Measurements from ENCODE around the gene ZFYVE16. TPM values are rescaled to one million over a fixed set of nuclear protein-coding genes. Genes with fewer than 3 reads are reported as not detected.

Gene ZFYVE16
- polyA plus RNA-seq, 1 donor from 2014 or later, result 75.8 TPM

DNA sequence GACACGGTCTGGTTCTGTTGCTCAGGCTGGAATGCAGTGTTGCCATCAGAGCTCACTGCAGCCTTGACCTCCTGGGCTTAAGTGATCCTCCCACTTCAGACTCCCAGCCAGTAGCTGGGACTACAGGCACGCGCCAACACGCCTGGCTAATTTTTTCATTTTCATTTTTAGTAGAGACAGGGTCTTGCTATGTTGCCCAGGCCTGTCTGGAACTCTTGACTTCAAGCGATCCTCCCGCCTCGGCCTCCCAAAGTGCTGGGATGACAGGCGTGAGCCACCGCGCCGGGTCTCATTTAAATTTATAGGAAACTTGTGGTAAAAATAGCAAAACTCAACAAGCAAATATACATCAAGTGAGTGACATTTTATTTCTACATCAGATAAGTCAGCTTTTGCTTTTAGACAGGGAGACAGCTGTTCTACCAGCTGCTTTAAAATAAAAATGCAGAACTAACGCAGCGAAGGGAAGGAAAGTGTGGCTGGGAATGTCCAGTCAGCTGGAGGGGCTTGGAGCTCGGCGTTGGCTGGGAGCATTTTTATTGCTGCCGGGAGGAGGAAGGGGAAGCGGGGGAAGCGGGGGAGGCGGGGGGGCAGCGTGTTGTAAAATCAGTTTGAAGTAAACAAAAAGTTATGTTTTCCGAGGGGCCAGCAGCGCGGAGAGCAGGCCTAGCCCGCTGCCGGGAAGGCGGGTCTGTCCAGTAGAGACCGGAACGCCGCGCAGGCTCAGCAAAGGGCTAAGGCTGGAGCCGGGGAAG is 707 bp upstream of the ZFYVE16 start:
- no peaks in the 10 kb centered on the region for H3F3A ChIP-seq (ENCODE audit: insufficient read depth, low read length, poor library complexity, severe bottlenecking)
- no peak for TF ChIP-seq TAF1 (IDR thresholded peaks at IDR 0.05; ENCODE audit: low read depth)
- TF ChIP-seq, protein P1, sequence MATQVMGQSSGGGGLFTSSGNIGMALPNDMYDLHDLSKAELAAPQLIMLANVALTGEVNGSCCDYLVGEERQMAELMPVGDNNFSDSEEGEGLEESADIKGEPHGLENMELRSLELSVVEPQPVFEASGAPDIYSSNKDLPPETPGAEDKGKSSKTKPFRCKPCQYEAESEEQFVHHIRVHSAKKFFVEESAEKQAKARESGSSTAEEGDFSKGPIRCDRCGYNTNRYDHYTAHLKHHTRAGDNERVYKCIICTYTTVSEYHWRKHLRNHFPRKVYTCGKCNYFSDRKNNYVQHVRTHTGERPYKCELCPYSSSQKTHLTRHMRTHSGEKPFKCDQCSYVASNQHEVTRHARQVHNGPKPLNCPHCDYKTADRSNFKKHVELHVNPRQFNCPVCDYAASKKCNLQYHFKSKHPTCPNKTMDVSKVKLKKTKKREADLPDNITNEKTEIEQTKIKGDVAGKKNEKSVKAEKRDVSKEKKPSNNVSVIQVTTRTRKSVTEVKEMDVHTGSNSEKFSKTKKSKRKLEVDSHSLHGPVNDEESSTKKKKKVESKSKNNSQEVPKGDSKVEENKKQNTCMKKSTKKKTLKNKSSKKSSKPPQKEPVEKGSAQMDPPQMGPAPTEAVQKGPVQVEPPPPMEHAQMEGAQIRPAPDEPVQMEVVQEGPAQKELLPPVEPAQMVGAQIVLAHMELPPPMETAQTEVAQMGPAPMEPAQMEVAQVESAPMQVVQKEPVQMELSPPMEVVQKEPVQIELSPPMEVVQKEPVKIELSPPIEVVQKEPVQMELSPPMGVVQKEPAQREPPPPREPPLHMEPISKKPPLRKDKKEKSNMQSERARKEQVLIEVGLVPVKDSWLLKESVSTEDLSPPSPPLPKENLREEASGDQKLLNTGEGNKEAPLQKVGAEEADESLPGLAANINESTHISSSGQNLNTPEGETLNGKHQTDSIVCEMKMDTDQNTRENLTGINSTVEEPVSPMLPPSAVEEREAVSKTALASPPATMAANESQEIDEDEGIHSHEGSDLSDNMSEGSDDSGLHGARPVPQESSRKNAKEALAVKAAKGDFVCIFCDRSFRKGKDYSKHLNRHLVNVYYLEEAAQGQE (IDR thresholded peaks at IDR 0.05; ENCODE audit: borderline replicate concordance), result no peak
- TF ChIP-seq POLR2AphosphoS5 (IDR thresholded peaks at IDR 0.05), result no peak
- TF ChIP-seq EZH2 (IDR thresholded peaks at IDR 0.05; ENCODE audit: borderline replicate concordance, insufficient read depth, low read length, poor library complexity, severe bottlenecking), result no peak
- TF ChIP-seq MXI1 (conservative IDR thresholded peaks at IDR 0.05; ENCODE audit: poor library complexity, severe bottlenecking), result no peak
- TF ChIP-seq, protein P2, sequence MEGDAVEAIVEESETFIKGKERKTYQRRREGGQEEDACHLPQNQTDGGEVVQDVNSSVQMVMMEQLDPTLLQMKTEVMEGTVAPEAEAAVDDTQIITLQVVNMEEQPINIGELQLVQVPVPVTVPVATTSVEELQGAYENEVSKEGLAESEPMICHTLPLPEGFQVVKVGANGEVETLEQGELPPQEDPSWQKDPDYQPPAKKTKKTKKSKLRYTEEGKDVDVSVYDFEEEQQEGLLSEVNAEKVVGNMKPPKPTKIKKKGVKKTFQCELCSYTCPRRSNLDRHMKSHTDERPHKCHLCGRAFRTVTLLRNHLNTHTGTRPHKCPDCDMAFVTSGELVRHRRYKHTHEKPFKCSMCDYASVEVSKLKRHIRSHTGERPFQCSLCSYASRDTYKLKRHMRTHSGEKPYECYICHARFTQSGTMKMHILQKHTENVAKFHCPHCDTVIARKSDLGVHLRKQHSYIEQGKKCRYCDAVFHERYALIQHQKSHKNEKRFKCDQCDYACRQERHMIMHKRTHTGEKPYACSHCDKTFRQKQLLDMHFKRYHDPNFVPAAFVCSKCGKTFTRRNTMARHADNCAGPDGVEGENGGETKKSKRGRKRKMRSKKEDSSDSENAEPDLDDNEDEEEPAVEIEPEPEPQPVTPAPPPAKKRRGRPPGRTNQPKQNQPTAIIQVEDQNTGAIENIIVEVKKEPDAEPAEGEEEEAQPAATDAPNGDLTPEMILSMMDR (IDR thresholded peaks at IDR 0.05; ENCODE audit: poor library complexity, severe bottlenecking), result no peak
- no peak for TF ChIP-seq RAD21 (conservative IDR thresholded peaks at IDR 0.05)
- H3K36me3 ChIP-seq (ENCODE audit: insufficient read depth, low read length), result no peaks in the 10 kb centered on the region

DNA sequence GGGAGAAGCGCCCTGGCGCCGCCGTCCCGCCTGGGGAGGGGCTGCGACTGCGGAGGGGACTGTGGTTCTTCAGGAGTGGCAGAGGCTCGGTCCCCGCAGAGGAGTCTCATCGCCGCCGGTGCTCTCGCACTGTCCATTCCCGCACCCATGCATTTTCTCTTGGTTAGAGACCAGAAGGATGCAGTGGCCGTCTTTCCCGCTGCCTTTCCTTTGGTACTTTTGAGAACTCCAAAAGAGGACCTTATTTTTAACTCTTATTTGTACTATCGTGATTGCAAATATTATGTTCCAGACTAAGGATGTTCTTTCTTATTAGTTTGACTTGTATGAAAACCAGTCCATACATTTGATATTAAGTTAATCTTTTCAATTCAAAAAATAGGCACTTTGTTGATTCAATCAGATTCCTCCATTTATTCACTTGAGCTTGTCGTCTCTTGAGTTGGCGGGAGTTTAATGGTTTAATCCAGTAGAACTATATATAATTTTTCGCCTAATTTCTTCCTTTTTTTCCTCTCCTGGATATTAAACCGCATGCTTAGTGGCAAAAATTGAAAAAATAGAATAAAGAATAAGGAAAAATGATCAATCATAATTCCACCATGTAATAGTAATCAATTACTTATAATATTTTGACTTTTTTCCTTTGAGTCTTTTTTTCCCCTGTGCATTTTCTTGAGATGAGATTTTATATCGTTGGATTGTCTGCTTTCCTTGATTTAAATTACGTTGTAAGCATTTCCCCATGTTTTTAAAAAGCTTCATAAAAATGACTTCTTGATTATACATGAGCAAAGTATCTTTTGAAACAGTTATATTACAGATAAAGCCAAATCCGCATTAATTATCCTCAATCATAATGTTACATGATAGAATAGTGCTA is 861 bp downstream of the ZFYVE16 start:
- Histone ChIP-seq H3K27me3 (ENCODE audit: insufficient read depth, low read depth, low read length) (no peaks in the 10 kb centered on the region), H2AFZ (ENCODE audit: low read depth, low read length) (peak overlapping the region; percentile 79), H3K9ac (ENCODE audit: low read length) (peak overlapping the region; percentile 80), H4K20me1 (ENCODE audit: insufficient read depth) (no peaks in the 10 kb centered on the region), H3K27ac (ENCODE audit: low read length) (peak overlapping the region; percentile 87), H3K4me2 (ENCODE audit: low read length) (peak overlapping the region; percentile 50), H3F3A (ENCODE audit: insufficient read depth, low read length, poor library complexity, severe bottlenecking) (no peaks in the 10 kb centered on the region), H3K9me2 (ENCODE audit: insufficient read depth, low read length) (no peaks in the 10 kb centered on the region), H3K4me3 (ENCODE audit: low read length) (peak overlapping the region; percentile 92), H3K9me3 (ENCODE audit: low read length) (no peaks in the 10 kb centered on the region), H3K79me2 (replicated peaks; ENCODE audit: insufficient read depth, low read length) (peaks cover 47% of the 10 kb centered on the region), H3K36me3 (ENCODE audit: insufficient read depth, low read length) (no peaks in the 10 kb centered on the region)
- TF ChIP-seq, protein P2 (IDR thresholded peaks at IDR 0.05; ENCODE audit: poor library complexity, severe bottlenecking), result no peak
- TF ChIP-seq EP300 (conservative IDR thresholded peaks at IDR 0.05; ENCODE audit: poor library complexity, severe bottlenecking), result no peak
- no peak for TF ChIP-seq SMC3 (conservative IDR thresholded peaks at IDR 0.05; ENCODE audit: poor library complexity)
- no peak for TF ChIP-seq MXI1 (conservative IDR thresholded peaks at IDR 0.05; ENCODE audit: poor library complexity, severe bottlenecking)
- TF ChIP-seq, protein P1 (IDR thresholded peaks at IDR 0.05; ENCODE audit: borderline replicate concordance), result peak; percentile 35

More for the DNA sequence above, 707 bp upstream of the ZFYVE16 start:
- Histone ChIP-seq H3K27me3 (ENCODE audit: insufficient read depth, low read depth, low read length) (no peaks in the 10 kb centered on the region), H2AFZ (ENCODE audit: low read depth, low read length) (peak overlapping the region; percentile 83), H4K20me1 (ENCODE audit: insufficient read depth) (no peaks in the 10 kb centered on the region), H3K9me2 (ENCODE audit: insufficient read depth, low read length) (no peaks in the 10 kb centered on the region), H3K9ac (ENCODE audit: low read length) (peak overlapping the region; percentile 80), H3K9me3 (ENCODE audit: low read length) (no peaks in the 10 kb centered on the region), H3K27ac (ENCODE audit: low read length) (peak overlapping the region; percentile 87), H3K4me2 (ENCODE audit: low read length) (peak overlapping the region; percentile 41), H3K79me2 (replicated peaks; ENCODE audit: insufficient read depth, low read length) (peaks cover 37% of the 10 kb centered on the region), H3K4me3 (ENCODE audit: low read length) (peak overlapping the region; percentile 92)
